AG09319 (cell line): Measurements from ENCODE around the gene DIP2C.

Experiments
- DNase-seq: peaks from one replicate; pipeline ENCODE4 v3.0.0-alpha.2; 2010; ENCODE audit warnings: low read depth; ENCODE audit errors: extremely low read depth
- CTCF ChIP-seq: IDR thresholded peaks from 2 replicates; pipeline ENCODE4 v1.5.1; 2011; ENCODE audit warnings: low read depth, mild to moderate bottlenecking, inconsistent platforms, low read length, moderate library complexity

DIP2C gene

GRCh38 chr10:521261-522250, 167.9 kb downstream of the DIP2C start:
- DNase-seq = no peak

GRCh38 chr10:520402-520787, 169.1 kb downstream of the DIP2C start:
- TF ChIP-seq CTCF = no peak
- no peak for DNase-seq

More at GRCh38 chr10:521261-522250, 167.9 kb downstream of the DIP2C start:
- TF ChIP-seq CTCF = no peak

GRCh38 chr10:519716-520401, 169.6 kb downstream of the DIP2C start:
- no peak for DNase-seq
- TF ChIP-seq CTCF = no peak

- no peak for DNase-seq
Observed at GRCh38 chr10:519055-519715, 170.3 kb downstream of the DIP2C start.

GRCh38 chr10:517872-518475, 171.5 kb downstream of the DIP2C start:
- TF ChIP-seq CTCF = no peak
- DNase-seq = no peak

More at GRCh38 chr10:519055-519715, 170.3 kb downstream of the DIP2C start:
- no peak for TF ChIP-seq CTCF

- no peak for DNase-seq
- no peak for TF ChIP-seq CTCF
Observed at GRCh38 chr10:517241-517830, 172.1 kb downstream of the DIP2C start.
